Muscle of arm (tissue), 12 donors: Measurements from ENCODE around the gene PI4K2A. TPM values are rescaled to one million over a fixed set of nuclear protein-coding genes. Genes with fewer than 3 reads are reported as not detected.
A peak's percentile ranks its signal among the peaks of the same experiment; 100 is the strongest.

Source experiments
- DNase-seq: peaks from one replicate; pipeline ENCODE4 v3.0.0-alpha.2; 2013
- polyA plus RNA-seq, 12 donors: library from polyadenylated mRNA; unstranded; fragments of 120-200 nt; gene quantifications; one replicate each; pipeline ENCODE4 v1.2.1, GENCODE V29; 2013; ENCODE audit not compliant: insufficient read length in 12 of 12

Gene PI4K2A
- polyA plus RNA-seq, 12 donors = 7.8 to 11.6 (median 9.7) TPM; not detected in 1

DNA sequence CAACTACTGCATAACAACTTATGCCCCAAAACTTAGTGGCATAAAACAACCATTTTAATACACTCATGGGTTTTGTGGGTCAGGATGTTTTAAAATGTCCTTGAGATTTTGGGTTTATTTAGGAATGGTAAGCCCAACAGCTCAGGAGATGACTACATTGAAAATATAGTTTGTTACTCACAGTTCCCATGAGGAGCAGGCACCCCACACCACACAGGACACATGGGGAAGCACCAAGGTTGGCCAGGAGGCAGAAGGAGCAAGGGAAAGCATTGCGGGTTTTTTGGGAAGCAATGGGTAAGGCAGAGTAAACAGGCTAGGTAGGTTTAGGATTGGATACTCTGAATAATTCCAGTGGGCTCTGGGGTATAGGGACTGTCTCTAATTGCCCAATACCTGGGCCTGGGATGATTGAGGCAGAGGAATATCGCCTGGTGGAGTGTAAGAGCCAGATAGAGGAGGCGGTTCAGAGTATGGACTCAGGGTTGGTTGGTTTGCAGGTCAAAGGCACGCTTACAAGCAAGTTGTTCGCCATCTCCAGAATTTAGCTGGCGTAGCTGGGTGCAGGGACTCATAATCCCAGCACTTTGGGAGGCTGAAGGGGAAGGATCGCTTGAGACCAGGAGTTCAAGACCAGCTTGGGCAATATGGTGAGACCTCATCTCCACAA, 63.1 kb downstream of the PI4K2A start:
- no peak for DNase-seq

DNA sequence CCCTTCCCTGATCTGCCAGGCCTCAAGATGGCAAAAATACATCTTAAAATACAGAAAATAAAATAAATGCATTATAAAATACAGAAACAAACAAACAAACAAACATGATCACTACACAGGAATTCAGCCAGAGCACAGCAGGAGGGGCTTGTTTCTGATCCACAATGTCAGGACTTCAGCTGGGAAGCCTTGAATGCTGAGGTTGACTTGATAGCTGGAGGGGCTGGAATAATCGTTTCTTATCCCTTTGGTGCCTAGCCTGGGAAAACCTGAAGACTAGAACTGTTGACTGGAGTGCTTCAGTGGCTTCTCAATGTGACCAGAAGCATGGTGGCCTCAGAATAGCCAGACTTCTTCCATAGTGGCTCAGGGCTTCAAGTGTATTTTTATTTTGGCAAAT, 63.9 kb downstream of the PI4K2A start:
- no peak for DNase-seq

DNA sequence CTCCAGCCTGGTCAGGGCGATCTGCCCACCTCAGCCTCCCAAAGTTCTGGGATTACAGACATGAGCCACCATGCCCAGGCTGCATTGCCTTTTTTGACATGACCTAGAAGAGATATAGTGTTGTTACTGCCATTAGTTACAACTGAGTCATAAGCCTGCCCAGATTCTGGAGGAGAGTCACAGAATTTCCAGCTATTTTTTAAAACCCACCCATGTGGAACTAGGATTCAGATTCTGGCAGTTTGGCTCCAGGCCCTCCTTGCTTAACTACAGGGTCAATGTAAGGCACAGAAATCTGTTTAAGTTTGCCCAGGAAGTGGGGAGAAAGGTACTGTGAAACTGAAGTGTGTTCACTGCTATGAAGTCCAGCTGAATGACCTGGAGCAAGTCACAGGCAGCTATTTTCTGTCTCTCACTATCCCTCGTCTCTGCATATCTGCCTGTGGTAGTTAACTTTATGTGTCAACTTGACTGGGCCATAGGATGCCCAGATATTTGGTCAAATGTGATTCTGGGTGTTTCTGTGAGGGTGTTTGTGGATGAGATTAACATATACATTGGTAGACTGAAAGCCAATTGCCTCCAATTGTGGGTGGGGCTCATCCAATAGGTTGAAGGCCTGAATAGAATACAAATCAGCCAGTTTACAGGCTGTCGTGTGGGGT, 64.7 kb downstream of the PI4K2A start:
- DNase-seq = no peak

DNA sequence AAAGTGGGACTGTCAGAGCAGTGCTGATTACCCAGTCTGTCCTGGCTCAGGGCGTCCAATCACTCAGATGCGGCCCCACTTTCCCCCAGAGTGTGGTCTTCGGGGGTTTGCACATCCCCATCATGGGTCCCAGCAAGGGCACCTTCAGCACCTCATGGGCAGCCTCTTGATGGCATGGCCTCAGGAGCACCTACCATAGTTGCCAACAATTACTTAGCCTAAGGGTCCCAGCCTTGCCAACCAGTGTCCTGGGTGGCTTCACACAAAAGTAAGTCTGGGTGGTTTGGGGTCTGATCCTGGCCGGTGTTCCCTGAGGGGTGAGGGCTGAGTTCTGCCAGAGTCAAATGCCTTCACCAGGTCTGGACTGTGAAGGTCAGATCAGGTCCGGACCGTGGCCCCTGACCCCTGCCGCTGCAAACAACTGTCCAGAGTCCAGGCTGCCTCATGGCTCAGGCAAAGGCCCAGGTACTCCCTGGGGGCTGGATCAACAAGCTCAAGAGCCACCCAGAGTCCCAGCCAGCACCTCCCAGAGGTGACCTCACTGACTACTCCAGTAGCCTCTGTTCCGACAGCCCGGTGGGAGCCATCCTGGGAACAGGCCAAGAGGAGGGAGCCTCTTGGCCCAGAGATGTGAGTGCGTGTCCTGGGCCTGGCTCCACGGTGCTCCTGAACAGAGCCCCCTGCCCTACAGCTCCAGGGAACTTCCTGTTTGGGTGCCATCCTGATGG, 66.8 kb downstream of the PI4K2A start:
- no peak for DNase-seq

DNA sequence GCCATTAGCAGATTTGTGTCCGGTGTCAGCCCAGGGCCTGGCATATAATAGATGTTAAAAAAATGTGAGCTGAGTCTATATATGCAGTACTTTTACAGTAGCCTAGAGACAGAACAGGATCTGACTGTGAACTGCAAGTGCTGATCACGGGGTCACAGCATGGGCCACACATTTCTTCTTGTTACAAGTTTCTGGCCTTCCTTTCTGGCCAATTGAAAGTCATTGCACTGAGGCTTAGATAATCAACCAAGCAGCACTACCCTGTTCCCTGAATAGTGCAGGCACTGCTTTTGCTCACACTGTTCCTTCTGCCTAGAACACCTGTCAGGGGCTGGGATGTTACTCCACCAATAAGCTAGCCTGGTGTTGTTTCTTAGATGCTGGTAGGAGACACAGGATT, 67.7 kb downstream of the PI4K2A start:
- no peak for DNase-seq

DNA sequence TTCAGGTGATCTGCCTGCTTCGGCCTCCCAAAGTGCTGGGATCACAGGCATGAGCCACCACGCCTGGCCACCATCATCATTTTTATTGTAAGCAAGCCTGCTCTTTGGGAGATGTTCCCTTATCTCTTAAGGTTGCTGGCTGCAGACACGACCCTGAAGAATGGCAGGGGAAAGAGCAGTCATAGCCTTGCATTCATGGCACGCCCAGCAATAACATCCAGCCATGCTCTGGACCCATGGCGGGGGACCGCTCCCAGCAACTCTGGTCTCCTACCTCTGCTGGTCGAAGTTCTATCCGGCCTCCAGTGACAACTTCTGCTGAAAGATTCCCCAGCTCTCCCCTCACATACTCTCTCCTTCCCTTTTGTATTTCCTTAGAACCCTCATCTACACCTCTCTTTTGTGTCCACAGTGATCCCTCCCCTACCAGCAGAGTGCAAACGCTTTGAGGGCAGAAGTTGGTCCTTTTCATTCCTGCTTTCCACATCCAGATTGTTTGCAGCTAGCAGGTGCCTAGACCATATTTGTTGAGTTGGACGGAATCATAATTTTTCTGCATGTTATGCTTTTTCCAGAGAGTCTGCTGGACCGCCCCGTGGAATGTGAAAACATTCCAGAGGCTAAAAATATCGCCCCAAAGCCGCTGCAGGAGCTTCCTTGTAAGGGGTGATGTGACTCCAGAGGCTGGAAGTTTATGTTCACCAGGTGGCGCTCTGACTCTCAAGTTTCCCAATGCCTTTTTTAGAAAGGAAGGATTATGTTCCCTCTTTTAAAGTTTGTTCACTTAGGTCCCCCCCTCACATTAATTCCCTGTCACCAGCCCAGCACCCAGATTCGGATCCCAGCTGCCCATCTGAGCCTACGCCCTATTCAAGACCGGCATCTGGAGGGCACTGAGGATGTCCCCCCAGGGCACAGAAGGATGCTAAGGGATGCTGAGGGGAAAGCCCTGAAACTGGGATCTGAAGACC, 68.8 kb downstream of the PI4K2A start:
- peak; percentile 89 for DNase-seq

DNA sequence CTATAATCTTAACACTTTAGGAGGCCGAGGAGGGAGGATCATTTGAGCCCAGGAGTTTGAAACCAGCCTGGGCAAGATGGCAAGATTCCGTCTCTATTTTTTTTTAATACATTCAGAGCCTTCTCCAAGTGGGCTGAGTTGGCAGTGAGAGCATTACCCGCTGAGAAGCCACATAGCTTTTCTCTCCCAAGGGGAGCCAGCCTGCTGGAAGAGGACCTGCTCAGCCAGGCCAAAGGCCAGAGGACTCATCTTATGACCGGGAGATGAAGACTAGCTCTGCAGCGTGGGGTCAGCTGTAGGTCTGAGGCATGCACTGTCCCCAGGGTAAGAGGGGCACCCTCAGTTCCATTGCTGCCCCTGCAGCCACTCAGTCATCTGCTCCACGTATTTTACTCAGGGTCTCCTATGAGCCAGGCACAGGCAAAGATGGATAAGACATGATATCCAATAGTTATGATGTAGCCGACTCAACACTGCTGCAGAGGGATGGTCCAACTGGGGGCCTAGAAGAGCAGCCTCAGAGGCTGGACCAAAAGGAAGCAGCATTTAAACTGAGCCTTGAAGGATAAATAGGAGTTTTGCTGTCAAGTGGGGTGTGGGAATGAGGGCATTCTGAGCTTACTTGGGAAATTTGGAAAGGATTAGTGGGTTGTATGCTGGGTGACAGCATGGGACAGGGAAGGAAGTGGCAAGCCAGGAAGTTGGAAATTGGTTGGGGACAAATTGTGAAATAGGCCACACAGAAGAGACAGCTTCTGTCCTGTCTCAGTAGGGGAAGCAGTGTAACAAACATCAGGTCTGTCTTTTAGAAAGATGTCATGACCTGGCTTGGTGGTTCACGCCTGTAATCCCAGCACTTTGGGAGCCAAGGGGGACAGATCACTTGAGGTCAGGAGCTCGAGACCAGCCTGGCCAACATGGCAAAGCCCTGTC, 71.4 kb downstream of the PI4K2A start:
- no peak for DNase-seq

DNA sequence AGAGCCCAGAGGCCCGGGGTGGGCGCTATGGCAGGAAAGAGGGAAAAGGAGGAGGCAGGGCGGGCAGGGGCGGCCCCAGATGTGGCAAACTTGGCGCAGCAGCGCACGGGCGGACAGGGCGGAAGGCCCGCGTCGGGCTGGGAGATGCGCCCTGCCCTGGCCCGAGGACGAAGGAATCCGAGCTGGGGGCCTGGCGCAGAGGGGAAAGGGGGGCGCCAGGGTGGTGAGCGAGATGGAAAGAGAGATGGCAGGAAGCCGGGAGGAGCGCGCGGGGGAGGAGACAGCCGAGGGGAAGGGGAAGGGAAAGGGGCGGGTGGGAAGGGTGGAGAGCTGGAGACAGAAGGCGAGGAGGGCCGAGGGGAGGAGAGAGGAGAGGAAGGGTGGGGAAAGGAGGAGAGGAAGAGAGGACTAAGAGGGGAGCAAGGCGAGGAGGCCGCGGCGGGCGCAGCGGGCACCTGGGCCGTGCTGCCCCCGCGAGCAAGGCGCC, 72.9 kb downstream of the PI4K2A start, which contains the start of gene MARVELD1:
TSS of gene MARVELD1 (plus strand) at position 392 of the 487 bp plus-strand sequence. CDS start 147 bp downstream, outside the sequence.
- DNase-seq = peak; percentile 92

DNA sequence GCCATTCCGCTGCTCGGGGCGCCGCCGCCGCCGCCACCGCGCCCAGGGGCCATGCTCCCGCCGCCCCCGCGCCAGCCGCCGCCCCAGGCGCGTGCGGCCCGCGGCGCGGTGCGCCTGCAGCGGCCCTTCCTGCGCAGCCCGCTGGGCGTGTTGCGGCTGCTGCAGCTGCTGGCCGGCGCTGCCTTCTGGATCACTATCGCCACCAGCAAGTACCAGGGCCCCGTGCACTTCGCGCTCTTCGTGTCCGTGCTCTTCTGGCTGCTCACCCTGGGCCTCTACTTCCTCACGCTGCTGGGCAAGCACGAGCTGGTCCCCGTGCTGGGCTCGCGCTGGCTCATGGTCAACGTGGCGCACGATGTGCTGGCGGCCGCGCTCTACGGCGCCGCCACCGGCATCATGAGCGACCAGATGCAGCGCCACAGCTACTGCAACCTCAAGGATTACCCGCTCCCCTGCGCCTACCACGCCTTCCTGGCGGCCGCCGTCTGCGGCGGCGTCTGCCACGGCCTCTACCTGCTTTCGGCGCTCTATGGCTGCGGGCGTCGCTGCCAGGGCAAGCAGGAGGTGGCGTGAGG, 73.4 kb downstream of the PI4K2A start:
- DNase-seq = peak; percentile 80

DNA sequence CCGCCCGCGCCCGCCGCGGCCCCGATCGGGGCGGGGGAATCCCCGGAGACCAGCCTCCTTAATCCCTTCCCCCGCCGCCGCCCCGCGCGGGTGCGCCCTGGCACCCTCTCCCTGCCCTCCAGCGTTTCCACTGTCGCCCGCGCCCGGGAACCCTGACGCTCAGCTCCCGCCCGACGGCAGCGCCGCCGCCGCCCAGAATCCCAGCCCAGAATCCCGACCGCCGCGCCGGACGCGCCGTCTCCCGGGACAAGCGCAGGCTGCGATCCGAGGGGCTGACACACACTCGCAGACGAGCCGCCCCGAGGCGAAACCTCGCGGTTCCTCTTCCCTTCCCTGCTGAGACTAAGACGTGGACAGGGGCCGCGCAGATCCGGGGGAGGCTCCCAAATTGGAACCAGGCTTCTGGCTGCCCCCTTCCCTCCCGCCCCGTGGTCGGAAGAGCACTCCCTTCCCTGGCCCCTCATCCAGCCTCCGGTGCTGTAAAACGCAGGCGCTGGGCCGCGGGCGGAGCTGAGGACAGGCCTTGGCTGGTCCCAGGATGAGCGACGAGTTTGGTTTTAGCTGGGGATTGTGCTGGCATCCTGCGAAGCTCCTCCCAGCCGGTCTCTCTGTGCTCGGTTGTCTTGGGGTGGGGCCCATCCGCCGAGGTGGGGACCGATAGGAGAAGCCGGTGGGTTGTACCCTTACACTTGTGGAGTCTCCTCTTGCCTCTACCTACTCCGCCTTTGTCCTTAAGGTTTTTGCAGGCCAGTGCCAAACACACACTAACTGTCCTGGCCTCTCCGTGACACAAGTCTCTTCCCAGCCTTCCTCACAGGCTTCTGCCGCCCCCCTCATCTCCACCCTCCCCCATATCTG, 74.2 kb downstream of the PI4K2A start:
- peak; percentile 87 for DNase-seq

DNA sequence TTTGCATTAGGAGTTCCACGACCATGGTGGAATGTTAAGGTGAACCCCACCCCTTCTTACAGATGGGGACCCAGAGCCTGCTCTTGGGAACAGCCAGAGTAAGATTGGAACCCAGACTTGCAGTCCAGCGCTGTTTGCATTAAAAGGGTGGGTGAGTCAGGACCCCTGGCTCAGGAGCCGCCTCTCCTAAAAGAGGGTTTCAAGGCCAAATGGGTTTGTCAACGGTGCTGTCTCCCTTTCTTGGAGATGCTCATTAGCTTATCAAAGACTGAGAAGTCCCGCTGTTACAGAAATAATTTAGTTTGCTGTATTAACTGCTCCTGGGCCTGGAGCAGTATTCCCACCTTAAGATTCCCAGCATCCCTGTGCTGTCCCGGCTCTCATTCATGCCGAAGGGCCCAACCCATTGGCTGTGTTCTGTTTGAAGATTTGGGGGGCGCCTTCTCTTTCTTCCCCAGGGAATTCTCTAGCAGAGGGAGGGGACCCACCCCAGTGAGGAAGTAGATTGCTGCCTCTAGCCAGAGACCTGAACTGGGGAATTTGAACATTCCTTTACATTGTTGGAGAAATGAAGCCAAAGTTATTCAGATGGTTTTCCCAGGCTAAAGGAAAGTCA, 74.9 kb downstream of the PI4K2A start:
- no peak for DNase-seq

DNA sequence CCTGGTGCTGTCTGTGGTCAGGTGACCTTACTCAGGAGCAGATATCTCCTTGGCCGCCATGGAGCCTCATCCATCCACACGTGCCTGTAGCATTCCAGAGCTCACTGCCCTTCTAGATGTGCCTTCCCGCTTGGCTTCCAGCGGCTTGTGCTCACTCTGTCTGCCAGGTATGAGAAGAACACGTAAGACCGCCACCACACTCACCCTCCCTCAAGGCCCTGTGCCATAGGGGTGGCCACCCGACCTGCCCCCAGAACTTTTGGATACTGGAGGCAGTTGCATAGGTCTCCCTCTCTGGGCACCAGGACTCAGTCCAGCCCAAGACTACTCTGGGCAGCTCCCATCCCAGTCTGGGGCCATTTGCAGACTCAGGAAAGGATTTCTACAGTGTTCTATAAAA, 77.2 kb downstream of the PI4K2A start:
- DNase-seq = no peak

DNA sequence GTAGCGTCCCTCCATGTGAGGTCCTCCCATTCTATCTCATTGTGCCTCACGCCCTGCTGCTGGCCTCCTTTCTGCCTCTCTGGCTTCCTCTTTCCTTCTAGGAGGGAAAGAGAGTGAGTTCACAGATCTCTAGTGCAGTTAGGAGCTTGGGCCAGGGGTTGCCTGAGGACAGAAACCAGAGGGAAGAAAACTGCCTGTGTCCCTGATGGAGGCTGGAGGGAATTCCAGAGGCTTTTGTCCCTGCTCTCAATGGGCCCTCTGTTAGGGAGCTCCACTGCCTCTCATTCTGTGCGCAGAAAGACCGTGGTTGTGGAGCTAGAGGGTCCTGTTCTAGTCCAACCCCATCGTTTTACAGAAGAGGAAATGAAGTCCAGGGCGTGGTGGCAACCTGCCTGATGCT, 77.7 kb downstream of the PI4K2A start:
- DNase-seq = no peak

DNA sequence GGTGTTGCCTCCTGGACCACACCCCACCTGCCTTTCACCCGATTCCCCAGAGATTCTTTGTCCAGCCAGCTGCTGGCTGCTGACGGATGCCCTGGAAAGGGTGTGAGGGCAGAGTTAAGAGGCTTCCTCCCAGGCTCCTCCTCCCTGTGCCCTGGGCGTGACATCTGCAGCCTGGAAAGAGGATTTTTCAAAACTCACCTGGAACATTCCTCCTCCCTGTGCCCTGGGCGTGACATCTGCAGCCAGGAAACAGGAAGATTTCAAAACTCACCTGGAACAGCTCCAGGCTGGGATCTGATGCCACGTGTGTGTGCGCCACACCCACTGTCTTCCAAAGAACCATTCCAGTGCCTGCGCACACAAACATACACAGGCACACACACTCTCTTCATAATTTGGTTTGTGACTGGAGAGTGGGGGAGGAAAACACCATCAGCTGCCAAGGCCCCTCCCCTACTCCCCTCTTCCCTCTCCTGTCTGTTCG, 78.2 kb downstream of the PI4K2A start:
- DNase-seq = no peak

DNA sequence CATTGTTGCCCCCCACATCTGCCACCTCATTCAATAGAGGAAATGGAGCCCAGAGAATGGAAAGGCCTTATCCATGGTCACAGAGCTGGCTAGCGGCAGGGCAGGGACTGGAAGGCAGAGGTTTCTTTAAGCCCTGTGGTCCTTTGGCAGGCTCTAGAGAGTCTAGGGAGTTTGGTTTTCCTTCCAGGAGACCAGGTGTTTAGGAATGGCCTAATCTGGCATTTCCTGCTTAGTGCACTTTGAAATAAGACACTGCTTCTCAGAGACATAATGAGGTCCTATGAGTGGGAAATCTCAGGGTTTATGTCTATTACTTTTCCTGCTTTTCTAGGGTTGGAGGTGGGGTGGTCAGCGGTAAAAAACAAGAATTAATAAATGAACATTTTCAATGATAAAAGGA, 79.1 kb downstream of the PI4K2A start:
- no peak for DNase-seq

DNA sequence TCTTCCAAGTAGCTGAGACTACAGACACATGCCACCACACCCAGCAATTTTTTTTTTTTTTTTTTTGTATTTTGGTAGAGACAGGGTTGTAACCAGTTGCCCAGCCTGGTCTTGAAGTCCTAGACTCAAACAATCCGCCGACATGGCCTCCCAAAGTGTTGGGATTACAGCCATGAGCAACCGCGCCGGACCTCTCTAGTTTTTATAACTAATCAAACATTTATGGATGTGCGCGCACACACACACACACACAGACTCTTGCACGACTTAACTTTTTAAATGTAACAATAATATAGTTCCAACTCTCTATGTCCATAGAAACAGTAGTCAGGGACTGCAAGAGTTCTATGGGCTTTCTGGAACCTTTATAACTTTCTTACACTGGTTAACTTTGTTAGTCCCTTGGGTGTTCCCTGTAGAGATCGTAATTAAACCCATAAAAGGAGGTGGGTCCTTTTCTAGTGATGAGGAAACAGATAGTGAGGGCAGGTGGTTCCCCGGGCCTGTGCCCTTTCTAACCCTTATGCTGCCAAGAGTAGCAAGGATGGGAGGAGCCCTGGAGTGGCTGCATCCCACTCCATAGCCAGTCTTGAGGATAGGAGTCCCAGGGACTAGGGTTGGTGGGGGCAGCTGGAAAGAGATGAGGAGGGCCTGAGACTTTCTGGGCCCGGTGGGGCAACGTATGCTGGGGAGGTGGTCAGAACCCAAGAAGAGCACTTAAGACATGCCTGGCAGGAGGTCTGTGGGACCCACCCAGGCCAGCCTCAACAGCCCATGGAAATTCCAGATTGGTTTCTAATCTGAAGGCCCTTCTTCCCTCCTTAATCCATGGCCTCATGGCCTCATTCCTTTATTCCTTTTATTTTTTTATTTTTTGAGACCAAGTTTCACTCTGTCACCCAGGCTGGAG, 81.7 kb downstream of the PI4K2A start:
- no peak for DNase-seq

DNA sequence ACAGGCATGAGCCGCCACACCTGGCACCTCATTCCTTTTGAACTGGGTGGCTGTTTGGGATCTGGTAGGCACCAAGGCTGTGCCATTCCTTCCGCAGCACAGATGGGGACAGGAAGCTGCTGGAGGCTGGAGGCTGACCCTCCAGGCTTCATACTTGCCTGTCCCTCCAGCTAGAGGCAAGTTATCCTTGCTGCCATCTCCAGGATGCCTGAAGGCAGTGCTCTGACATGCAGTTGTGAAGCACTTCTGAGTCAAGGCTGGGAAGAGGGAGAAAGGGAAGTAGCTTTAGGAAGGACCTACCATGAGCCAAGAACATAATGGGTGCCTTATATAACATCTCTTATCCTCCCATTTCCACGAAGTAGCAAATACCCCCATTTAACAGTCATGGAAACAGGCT, 82.5 kb downstream of the PI4K2A start:
- no peak for DNase-seq
